ENCODE data around the gene PHF2. TPM values are rescaled to one million over a fixed set of nuclear protein-coding genes. Genes with fewer than 3 reads are reported as not detected.
A peak's percentile ranks its signal among the peaks of the same experiment; 100 is the strongest.
"Not testable (repeated sequence)": the region's sequence is repeated elsewhere in the genome, so short reads cannot be mapped to it uniquely, and the experiment has no call there.

Gene PHF2
- total RNA-seq, 1 experiment from 2014 or later, result 12.9 TPM

DNA sequence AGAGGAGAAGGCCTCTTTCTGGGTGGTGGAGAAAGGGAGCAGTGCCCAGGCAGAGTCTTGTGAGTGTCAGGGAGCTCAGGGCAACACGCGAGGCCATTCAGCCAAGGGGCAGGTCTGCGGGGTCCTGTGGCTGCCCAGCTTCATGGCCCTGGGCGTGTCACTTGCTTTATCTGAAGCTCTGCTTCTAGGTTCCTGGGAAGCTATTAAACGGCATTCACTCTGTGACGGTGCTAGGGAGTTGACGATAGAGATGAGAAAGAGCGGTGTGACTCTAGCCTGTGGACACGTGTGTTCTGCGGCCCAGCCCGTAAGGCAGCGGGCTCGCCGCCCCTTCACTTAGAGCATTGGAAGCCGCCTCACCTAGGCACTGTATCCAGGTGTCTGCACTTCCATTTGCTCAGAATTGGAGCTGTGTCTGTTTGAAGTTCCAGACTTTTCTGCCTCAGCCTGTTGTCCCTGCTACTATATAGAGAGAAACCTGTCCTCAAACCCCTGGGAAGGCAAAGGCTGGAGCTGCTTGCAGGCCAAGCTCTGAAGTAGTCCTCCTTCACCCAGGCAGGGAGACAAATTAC, 88.3 kb downstream of the PHF2 start:
- in situ Hi-C loops (cut with HindIII; ENCODE audit: low pct_unique_long_range_greater_than_20kb, low sequenced_read_pairs), result no loop called here

DNA sequence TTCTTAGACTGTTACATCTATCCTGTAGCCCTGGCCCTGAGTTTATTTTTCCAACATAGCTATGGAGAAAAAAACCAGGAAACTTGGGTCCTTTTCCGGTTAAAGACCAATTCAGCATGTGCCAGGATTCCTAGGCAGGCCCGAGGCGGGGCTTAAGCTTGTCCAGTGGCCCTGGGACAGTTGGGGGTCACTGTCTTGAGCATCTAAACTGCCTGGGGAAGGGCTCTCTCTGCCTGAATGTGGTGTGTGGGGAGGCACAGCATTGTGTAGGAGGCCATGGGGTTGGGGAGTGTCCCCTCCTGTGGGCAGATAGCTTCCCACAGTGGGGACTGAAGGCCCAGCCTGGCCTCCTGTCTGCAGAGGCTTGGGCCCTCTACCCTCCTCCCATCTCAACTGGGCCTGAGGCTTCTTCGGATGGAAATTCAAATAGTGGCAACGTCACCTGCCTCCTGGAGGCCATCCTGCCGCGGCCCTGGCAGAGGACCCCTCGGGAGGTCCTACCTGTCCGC, 88.8 kb downstream of the PHF2 start:
- no peak for DNase-seq (ENCODE audit: low read depth, low spot score)
- in situ Hi-C loops (cut with HindIII; ENCODE audit: low pct_unique_long_range_greater_than_20kb, low sequenced_read_pairs), result no loop called here

More for the DNA sequence above, 88.3 kb downstream of the PHF2 start:
- no peak for DNase-seq (ENCODE audit: low read depth, low spot score)

DNA sequence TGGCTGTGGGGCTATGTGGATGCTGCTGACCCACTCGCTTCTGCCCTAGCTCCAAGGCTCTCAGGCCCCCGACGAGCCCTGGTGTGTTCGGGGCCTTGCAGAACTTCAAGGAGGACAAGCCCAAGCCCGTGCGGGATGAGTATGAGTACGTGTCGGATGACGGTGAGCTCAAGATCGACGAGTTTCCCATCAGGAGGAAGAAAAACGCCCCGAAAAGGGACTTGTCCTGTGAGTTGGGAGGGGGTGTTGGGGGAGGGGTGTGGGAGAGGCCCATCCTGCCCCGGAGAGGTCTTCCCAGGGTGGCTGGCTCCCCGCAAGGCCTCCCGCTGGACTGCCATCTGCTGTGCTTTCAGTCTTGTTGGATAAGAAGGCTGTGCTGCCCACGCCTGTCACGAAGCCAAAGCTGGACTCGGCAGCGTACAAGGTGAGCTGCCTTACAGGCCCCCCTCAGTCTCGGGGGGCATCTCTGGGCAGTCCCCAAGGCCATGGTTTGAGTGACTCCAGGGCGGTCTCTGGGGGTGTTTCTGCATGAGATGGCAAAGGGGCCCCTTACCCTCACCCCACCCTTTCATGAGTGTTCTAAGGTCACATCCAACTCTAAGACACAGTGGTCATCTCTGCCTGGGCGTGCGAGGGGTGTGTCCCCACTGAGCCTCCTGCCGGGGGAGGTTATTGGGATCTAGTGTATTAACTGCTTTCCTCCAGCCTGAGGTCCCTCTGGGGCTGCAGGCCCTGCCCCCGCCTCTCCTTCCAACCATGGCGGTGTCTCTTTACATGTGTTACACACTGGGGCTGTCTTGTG, 89.5 kb downstream of the PHF2 start:
- no peak for DNase-seq (ENCODE audit: low read depth, low spot score)
- in situ Hi-C loops (cut with HindIII; ENCODE audit: low pct_unique_long_range_greater_than_20kb, low sequenced_read_pairs), result no loop called here

GRCh38 chr9:93666439-93666784, 90.0 kb downstream of the PHF2 start:
- DNase-seq (ENCODE audit: low read depth, low spot score); in situ Hi-C loops (cut with HindIII; ENCODE audit: low pct_unique_long_range_greater_than_20kb, low sequenced_read_pairs): not testable (repeated sequence)

DNA sequence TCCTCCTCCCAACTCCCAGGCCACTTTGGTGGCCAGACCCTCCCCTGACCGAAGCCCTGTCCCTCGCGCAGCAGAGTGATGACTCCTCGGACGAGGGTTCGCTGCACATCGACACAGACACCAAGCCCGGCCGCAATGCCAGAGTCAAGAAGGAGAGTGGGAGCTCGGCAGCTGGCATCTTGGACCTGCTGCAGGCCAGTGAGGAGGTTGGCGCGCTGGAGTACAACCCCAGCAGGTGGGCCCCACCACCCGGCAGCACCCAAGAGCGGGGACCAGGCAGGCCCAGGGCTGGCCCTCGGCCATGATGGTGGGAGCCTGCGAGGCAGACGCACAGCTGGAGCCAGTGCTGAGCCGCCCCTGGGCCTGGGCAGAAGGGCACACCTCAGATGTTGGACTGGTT, 90.6 kb downstream of the PHF2 start:
- in situ Hi-C loops (cut with HindIII; ENCODE audit: low pct_unique_long_range_greater_than_20kb, low sequenced_read_pairs), result no loop called here
- DNase-seq (ENCODE audit: low read depth, low spot score), result no peak

GRCh38 chr9:93667627-93668026, 91.2 kb downstream of the PHF2 start:
- in situ Hi-C loops (cut with HindIII; ENCODE audit: low pct_unique_long_range_greater_than_20kb, low sequenced_read_pairs), result no loop called here
- DNase-seq (ENCODE audit: low read depth, low spot score), result no peak

- in situ Hi-C loops (cut with HindIII; ENCODE audit: low pct_unique_long_range_greater_than_20kb, low sequenced_read_pairs), result no loop called here
- DNase-seq (ENCODE audit: low read depth, low spot score), result no peak
These were observed 92.0 kb downstream of the PHF2 start for GRCh38 chr9:93668261-93668871.

GRCh38 chr9:93669116-93669957, 93.0 kb downstream of the PHF2 start:
- in situ Hi-C loops (cut with HindIII; ENCODE audit: low pct_unique_long_range_greater_than_20kb, low sequenced_read_pairs), result no loop called here
- no peak for DNase-seq (ENCODE audit: low read depth, low spot score)

GRCh38 chr9:93669958-93670207, 93.5 kb downstream of the PHF2 start:
- in situ Hi-C loops (cut with HindIII; ENCODE audit: low pct_unique_long_range_greater_than_20kb, low sequenced_read_pairs), result no loop called here
- DNase-seq (ENCODE audit: low read depth, low spot score), result no peak

DNA sequence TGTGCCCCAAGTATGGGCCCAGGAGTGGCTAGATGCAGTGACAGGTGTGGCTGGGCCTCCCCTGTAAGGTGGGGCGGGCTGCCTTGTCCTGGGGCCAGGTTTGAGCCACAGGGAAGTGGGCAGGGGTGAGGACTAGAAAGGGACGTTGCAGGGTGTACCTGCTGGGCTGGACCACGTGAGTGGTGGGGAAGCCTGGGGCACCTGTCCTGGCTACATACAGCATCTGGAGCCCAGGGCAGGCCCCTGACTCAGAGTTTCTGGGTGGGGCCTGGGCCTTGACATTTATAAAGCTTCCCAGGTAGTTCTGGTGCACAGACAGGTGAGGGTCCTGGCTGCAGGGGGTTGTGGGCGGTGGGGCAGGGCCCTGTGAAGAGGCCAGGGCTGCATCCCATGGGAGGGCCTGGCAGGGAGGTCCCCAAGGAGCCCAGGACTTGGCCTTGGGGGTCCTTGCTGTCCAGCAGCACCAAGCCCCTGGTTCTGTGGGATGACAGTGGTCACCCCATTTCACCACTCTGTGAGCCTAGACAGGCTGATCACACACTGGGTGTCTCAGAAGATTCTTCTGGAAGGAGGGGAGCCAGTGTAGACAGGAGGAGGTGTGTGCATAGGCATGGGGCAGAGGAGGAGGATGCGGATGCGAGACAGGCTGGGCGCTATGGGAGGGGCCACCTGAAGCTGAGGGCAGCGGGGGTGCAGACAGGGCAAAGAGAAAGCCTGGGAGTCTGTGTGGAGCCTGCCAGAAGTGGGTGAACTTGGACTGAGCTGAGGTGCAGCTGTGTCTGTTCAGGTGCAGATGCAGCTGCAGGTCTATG, 94.0 kb downstream of the PHF2 start:
- in situ Hi-C loops (cut with HindIII; ENCODE audit: low pct_unique_long_range_greater_than_20kb, low sequenced_read_pairs), result no loop called here
- DNase-seq (ENCODE audit: low read depth, low spot score), result peak; percentile 35

DNA sequence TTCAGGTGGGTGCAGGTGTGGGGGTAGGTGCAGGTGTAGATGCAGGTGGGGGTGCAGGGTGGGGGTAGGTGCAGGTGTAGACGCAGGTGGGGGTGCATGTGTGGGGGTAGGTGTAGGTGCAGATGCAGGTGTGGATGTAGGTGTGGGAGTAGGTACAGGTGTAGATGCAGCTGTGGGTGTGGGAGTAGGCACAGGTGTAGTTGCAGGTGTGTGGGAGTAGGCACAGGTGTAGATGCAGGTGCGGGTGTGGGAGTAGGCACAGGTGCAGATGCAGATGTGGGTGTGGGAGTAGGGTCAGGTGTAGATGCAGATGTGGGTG, 94.6 kb downstream of the PHF2 start:
- in situ Hi-C loops (cut with HindIII; ENCODE audit: low pct_unique_long_range_greater_than_20kb, low sequenced_read_pairs), result no loop called here
- DNase-seq (ENCODE audit: low read depth, low spot score), result no peak

DNA sequence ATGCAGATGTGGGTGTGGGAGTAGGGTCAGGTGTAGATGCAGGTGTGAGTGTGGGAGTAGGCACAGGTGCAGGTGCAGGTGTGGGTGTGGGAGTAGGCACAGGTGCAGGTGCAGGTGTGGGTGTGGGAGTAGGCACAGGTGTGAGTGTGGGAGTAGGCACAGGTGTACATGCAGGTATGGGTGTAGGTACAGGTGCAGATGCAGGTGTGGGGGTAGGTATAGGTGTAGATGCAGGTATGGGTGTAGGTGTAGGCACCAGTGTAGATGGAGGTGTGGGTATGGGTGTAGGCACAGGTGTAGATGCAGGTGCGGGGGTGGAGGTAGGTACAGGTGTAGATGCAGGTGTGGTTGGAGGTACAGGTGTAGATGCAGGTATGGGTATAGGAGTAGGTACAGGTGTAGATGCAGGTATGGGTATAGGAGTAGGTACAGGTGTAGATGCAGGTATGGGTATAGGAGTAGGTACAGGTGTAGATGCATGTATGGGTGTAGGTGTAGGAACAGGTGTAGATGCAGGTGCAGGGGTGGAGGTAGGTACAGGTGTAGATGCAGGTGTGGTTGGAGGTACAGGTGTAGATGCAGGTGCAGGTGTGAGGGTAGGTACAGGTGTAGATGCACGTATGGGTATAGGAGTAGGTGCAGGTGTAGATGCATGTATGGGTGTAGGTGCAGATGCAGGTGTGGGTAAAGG, 96.1 kb downstream of the PHF2 start:
- in situ Hi-C loops (cut with HindIII; ENCODE audit: low pct_unique_long_range_greater_than_20kb, low sequenced_read_pairs); DNase-seq (ENCODE audit: low read depth, low spot score): not testable (repeated sequence)

DNA sequence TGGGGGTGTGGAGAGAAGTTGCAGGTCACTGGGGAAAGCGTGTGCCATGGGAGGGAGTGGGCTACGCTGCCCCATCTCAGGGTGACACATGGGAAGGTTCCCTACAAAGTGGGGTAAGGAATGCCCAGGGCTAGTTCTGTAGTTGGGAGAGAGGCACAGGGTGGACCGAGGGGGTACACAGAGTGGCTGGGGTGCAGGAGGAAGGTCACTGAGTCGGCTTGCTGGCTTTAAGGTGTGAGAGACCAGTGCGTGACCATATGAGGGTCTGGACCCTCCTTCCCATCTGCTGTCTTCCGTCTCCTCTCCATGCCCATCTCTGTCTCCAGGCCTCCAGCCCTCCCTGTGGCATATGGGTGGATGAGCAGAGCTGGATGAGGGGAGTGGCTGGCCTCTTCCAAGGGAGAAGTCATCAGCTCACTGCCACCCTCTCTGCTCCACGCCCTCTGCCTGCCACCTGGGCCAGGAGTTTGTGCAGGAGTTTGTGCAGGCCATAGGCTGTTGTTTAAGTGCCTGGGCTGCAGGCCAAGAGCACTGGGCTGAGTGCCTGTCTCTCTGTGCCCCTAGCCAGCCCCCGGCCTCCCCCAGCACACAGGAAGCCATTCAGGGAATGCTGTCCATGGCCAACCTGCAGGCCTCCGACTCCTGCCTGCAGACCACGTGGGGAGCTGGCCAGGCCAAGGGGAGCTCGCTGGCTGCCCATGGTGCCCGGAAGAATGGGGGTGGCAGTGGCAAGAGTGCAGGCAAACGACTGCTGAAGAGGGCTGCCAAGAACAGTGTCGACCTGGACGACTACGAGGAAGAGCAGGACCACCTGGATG, 96.8 kb downstream of the PHF2 start:
- DNase-seq (ENCODE audit: low read depth, low spot score), result peak; percentile 27
- in situ Hi-C loops (cut with HindIII; ENCODE audit: low pct_unique_long_range_greater_than_20kb, low sequenced_read_pairs), result no loop called here

- DNase-seq (ENCODE audit: low read depth, low spot score), result no peak
- in situ Hi-C loops (cut with HindIII; ENCODE audit: low pct_unique_long_range_greater_than_20kb, low sequenced_read_pairs), result no loop called here
These were observed 97.5 kb downstream of the PHF2 start for GRCh38 chr9:93673839-93674334.

DNA sequence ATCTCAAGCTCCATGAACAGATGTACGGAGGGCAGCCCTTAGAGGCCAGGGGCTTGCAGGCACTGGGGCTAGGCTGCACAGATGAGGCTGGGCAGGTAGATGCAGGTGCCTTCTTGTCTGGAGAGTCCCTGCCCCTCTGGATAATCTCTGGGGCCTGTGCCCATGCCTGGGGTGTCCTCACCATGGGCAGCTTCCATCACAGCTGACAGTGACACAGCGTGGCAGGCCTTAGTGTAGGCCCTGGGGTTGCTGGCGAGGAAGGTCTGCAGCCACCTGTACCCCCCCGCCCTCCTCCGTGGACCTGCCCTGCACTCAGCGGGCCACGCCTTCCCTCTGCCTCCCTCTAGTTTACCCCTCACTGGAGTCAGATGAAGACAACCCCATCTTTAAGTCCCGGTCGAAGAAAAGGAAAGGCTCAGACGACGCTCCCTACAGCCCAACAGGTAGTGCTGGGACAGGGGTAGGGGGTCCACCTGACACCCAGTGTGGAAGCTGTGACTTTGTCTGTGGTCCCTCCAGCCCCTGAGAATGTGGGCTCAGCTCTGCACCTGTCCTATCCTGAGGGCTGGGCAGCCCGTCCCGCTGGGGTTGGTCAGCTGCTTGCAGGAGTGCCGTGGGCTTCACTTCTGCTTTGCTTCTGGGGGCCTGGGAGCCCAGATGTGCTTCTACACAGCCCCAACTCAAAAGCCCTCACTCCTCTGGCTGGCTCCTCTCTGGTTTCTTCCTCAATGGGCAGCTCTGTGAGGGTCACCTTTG, 98.4 kb downstream of the PHF2 start:
- no peak for DNase-seq (ENCODE audit: low read depth, low spot score)
- in situ Hi-C loops (cut with HindIII; ENCODE audit: low pct_unique_long_range_greater_than_20kb, low sequenced_read_pairs), result no loop called here

All from SK-MEL-5 (cell line).